GM12875 (cell line): ENCODE results near the gene OR10A6.

Experiments used
- H3K4me3 ChIP-seq: one replicate; pipeline ENCODE4 v1.5.1; 2011; ENCODE audit warnings: low read depth, low read length, control low read depth
- CTCF ChIP-seq: IDR thresholded peaks from 2 replicates; pipeline ENCODE4 v1.5.1; 2011; ENCODE audit warnings: low read depth, mild to moderate bottlenecking, control low read depth, inconsistent platforms, low read length, moderate library complexity, borderline replicate concordance; ENCODE audit not compliant: insufficient read depth

The OR10A6 gene

GRCh38 chr11:7931168-7931567, at the start of gene OR10A6:
OR10A6 (minus strand) TSS chr11:7931268; CDS start chr11:7928662, 2,606 bp downstream.
- TF ChIP-seq CTCF, result no peak
- H3K4me3 ChIP-seq, result no peak within 1 kb of the TSS

GRCh38 chr11:7977232-7977917, 46.3 kb upstream of the OR10A6 start:
- no peak for TF ChIP-seq CTCF
- H3K4me3 ChIP-seq, result no peak overlapping the region

GRCh38 chr11:7974668-7975067, 43.6 kb upstream of the OR10A6 start:
- no peak overlapping the region for H3K4me3 ChIP-seq
- TF ChIP-seq CTCF, result no peak

GRCh38 chr11:7973011-7973410, 41.9 kb upstream of the OR10A6 start:
- TF ChIP-seq CTCF, result no peak
- no peak overlapping the region for H3K4me3 ChIP-seq

- TF ChIP-seq CTCF, result no peak
- H3K4me3 ChIP-seq, result no peak overlapping the region
These were observed 40.8 kb upstream of the OR10A6 start for GRCh38 chr11:7971846-7972245.

- no peak for TF ChIP-seq CTCF
- no peak overlapping the region for H3K4me3 ChIP-seq
These were observed 38.9 kb upstream of the OR10A6 start for GRCh38 chr11:7969756-7970646.
